Right atrium auricular region (tissue), 2 donors: Measurements from ENCODE around the gene DAGLA. TPM values are rescaled to one million over a fixed set of nuclear protein-coding genes. Genes with fewer than 3 reads are reported as not detected.

Experiments used
- DNase-seq: peaks from one replicate; pipeline ENCODE4 v3.0.0-alpha.2; 2019; ENCODE audit warnings: low spot score
- H3K27ac ChIP-seq, 2 donors: fragments of 200-600 bp; sonication (generic); 1 replicate in 1 of 2; 2 replicates in 1 of 2; pipeline ENCODE4 v1.5.1; 2016 to 2019
- H3K27me3 ChIP-seq, 2 donors: fragments of 200-600 bp; sonication (generic); one replicate each; pipeline versions ENCODE4 v1.5.1 to v1.6.0; 2017 to 2019
- H3K36me3 ChIP-seq: fragments of 200-600 bp; sonication (generic); one replicate; pipeline ENCODE4 v1.5.1; 2016
- H3K4me1 ChIP-seq, 2 donors: fragments of 200-600 bp; sonication (generic); one replicate each; pipeline versions ENCODE4 v1.5.1 to v1.6.0; 2017 to 2019
- H3K4me3 ChIP-seq, 2 donors: fragments of 200-600 bp; sonication (generic); 1 replicate in 1 of 2; 2 replicates in 1 of 2; pipeline ENCODE4 v1.5.1; 2017 to 2019; ENCODE audit warnings: mild to moderate bottlenecking in 1 of 2, moderate library complexity in 1 of 2
- H3K9me3 ChIP-seq, 2 donors: fragments of 200-600 bp; sonication (generic); one replicate each; pipeline ENCODE4 v1.5.1; 2019
- CTCF ChIP-seq, 2 donors: fragments of 200-600 bp; sonication (generic); IDR thresholded peaks; one replicate each; pipeline ENCODE4 v1.5.1; 2019; ENCODE audit warnings: antibody characterized with exemption in 2 of 2
- total RNA-seq, 2 donors: library from RNA; depleted of rRNA; stranded (reverse); fragments of >200 nt; gene quantifications; one replicate each; pipeline ENCODE4 v1.1.0, GENCODE V29; 2016

Gene DAGLA
- total RNA-seq, 2 donors from 2014 or later, result 3.9 to 5.7 TPM

DNA sequence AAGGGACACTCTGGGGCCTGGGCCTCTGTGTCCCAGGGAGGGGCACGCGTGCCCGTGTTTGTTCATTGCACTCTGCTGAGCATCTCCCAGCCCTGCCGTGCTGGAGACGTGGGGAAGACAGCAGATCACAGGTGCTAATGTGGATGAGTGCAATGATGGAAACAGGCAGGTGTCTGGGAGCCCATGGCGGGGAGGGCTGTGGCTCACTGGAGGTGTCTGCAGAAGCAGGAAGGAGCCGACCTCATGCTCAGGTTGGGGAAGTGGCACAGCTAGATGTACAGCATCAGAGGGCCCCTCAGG is 104.3 kb downstream of the DAGLA start:
- no peaks in the 10 kb centered on the region for H3K4me1 ChIP-seq
- H3K4me3 ChIP-seq, result no peak overlapping the region
- no peaks in the 10 kb centered on the region for H3K9me3 ChIP-seq
- no peak for DNase-seq
- no peak for TF ChIP-seq CTCF (IDR thresholded peaks at IDR 0.05)
- H3K27me3 ChIP-seq, result no peaks in the 10 kb centered on the region
- no peak overlapping the region for H3K27ac ChIP-seq
- H3K36me3 ChIP-seq, result peaks cover 39% of the 10 kb centered on the region

DNA sequence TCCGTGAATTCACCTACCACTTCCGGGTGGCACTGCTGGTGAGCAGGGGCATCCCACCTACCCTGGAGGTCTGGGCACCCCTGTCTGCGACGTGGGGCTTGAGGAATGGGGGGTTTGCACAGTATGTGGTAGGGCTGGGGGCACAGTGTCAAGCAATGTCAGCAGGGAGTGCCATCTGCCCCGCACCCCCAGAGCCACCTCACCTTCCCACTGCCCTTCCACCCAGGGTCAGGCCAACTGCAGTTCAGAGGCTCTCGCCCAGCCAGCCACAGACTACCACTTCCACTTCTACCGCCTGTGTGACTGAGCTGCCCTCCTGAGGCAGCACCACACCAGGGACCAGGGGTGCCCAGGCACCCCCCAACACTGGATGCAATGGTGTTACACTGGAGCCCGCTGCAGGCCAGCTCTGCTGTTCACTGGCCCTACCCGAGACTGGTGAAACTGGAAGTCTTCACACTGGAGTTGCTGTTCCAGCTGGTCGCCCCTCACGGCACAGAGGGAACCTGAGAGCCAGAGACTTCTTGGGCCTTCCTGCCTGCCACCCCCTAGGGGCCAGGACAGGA is 105.7 kb downstream of the DAGLA start:
- Histone ChIP-seq H3K27me3 (no peaks in the 10 kb centered on the region), H3K4me3 (no peak overlapping the region), H3K27ac (no peak overlapping the region), H3K36me3 (peaks cover 47% of the 10 kb centered on the region), H3K4me1 (peaks cover 0 to 4% of the 10 kb centered on the region in 2 donors), H3K9me3 (no peaks in the 10 kb centered on the region)
- DNase-seq, result no peak
- TF ChIP-seq CTCF (IDR thresholded peaks at IDR 0.05), result no peak

DNA sequence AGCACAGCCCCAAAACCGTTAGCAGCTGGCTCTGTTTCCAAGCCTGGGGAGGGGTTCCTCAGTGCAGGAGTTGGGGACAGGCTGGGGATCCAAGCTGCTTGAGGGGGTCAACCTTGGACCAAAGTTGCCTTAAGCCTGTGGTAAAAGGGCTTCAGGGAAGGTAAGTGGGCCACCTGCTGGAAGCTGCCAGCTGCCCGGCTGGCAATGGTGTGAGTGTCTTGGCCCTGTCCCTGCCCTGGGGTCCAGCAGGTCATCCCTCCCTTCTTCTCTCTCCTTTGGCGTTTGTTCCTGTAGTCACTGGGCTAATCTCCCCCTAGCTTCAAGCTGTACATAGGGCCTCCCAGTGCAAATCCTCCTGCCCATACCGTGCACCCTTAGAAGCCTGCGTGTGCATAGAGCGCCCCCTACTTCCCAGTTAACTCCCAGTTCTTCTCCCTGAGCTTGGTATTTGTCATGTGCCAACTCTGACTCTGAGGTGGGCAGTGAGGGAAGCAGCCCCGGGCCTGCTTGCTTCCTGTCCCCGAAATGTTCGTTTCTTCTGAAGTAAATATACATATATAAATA is 107.8 kb downstream of the DAGLA start:
- Histone ChIP-seq H3K27ac (no peak overlapping the region), H3K9me3 (no peaks in the 10 kb centered on the region), H3K4me1 (peaks cover 0 to 17% of the 10 kb centered on the region in 2 donors), H3K4me3 (no peak overlapping the region), H3K36me3 (peaks cover 47% of the 10 kb centered on the region), H3K27me3 (no peaks in the 10 kb centered on the region)
- DNase-seq, result no peak
- TF ChIP-seq CTCF (IDR thresholded peaks at IDR 0.05), result peak in 1 of 2 donors; percentile 45

DNA sequence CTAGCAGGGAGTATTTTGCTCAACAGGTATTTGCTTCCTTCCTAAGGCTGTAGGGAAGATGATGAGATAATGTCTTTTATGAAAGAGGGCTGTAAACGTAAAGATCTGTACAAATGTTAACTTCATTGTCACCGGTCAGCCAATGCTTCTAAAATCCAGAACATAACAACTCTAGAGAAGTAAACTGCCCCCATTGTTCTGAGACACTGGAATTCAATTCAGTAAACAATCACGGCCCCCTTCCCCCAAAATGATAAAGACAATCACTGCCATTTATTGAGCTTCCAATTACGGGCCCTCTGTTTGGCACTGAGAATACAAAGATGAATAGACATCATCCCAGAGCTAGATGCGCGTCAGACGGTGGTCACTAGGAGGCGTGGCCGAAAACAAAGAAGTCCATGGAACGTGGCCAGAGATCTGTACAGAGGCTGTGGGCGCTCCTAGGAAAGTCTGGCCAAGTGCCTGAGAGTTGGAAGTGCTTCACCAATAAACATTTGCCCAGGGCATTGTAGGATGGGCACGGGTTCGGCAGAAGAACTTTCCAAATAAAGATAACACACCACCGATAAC is 111.6 kb downstream of the DAGLA start:
- DNase-seq, result peak; percentile 80
- Histone ChIP-seq H3K4me3 (peak overlapping the region; percentile 73 to 83), H3K27ac (peak overlapping the region; percentile 96 to 99), H3K27me3 (no peaks in the 10 kb centered on the region), H3K4me1 (peaks cover 0 to 25% of the 10 kb centered on the region in 2 donors), H3K36me3 (peaks cover 35% of the 10 kb centered on the region), H3K9me3 (no peaks in the 10 kb centered on the region)
- peak in 1 of 2 donors; percentile 23 for TF ChIP-seq CTCF (IDR thresholded peaks at IDR 0.05)

- peak within 1 kb of the TSS; percentile 73 to 83 for H3K4me3 ChIP-seq
- TF ChIP-seq CTCF (IDR thresholded peaks at IDR 0.05), result no peak
- H3K36me3 ChIP-seq, result peaks cover 28% of the 10 kb centered on the region
- no peaks in the 10 kb centered on the region for H3K27me3 ChIP-seq
- H3K4me1 ChIP-seq, result peaks cover 0 to 27% of the 10 kb centered on the region in 2 donors
- H3K9me3 ChIP-seq, result no peaks in the 10 kb centered on the region
- peak; percentile 92 for DNase-seq
- peak within 1 kb of the TSS; percentile 96 to 99 for H3K27ac ChIP-seq
Observed at GRCh38 chr11:61792310-61793082, 112.3 kb downstream of the DAGLA start, which contains the start of the genes FEN1 and TMEM258. Gene FEN1, plus strand, starts transcription at chr11:61792911. Its CDS starts 2,451 bp downstream, at chr11:61795362. Gene TMEM258, minus strand, starts transcription at chr11:61792599. Its CDS starts 41 bp downstream, at chr11:61792558.
